Muscle of arm (tissue), 12 donors: ENCODE measurements around the gene HELZ. TPM values are rescaled to one million over a fixed set of nuclear protein-coding genes. Genes with fewer than 3 reads are reported as not detected.

Source experiments
- DNase-seq: peaks from one replicate; pipeline ENCODE4 v3.0.0-alpha.2; 2013
- polyA plus RNA-seq, 12 donors: library from polyadenylated mRNA; unstranded; fragments of 120-200 nt; gene quantifications; one replicate each; pipeline ENCODE4 v1.2.1, GENCODE V29; 2013; ENCODE audit not compliant: insufficient read length in 12 of 12

HELZ gene
- polyA plus RNA-seq, 12 donors = 21.2 to 30.3 (median 25.7) TPM; not detected in 1

- no peak for DNase-seq
Measured at GRCh38 chr17:67239597-67239996, 5.4 kb downstream of the HELZ start.

DNA sequence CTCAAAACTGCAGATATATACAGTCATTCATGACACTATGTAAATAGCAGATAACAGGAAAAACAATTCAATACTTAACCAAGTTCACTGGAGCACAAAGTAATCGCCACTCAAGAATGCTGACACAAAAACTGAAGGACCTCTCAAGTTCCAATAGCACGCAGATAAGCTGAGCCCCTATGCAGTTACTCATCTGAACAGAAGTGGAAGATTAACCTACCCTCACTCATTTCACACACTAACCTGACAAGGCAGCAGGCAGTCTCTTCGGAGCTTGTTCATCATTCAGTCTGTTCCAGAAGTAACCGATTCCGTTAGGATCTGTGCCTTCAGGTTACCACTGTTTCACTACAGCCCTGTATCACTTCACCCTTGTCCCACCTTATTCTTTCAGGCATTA lies 6.0 kb downstream of the HELZ start:
- DNase-seq = no peak

DNA sequence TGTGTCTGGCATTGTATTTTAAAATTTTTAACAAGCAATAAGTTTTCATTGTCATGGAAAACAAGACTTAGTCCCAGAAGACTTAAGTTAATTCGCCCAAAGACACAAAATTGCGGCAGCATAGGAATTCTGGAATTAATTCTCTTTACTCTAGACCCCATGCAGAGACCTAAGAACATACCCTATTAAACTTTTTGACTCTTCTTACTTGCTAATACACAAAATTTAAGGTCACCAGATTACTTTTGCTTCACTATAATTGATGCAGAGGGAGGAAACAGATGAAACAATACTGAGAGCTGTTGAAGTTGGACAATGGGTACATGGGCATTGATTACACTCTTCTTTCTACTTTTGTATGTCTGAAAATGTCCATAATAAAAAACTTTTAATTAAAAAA lies 12.6 kb downstream of the HELZ start:
- DNase-seq = no peak

- no peak for DNase-seq
Measured at GRCh38 chr17:67229109-67229955, 15.7 kb downstream of the HELZ start.

DNA sequence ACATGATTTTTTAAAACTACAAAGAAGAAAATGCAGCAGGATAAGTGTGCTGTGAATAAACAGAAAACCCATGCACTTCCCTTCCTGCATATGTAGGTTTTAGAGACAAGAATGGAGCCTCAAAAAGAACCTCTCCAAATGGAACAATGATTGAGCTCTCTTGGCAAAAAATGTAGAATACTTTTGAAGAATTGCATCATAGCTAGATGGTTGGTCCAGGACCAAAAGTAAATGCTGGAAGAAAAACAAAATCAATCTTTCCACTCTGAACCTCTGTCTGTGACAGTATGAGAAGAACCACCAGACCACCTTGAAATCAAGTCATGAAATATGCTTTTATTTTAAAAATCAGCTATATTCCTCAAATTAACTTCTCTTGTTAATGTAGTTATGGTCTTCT lies 17.5 kb downstream of the HELZ start:
- no peak for DNase-seq

DNA sequence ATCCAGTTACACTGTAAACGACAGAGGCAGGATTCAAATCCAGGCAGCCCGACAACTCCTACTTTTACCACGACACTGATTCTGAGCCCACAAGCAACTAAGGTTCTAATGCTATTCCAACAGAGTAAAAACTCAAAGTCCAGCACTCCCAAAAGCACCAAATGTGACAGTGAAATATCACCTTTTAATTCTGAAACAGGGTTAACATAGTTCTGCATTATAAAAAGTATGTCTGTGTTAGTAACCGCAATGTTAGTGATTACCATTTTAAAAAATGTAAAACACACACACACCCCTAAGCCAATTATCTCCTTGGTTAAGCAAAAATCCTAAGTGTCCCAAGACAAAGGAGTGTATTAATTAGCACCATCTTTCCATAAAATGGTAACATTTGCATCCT lies 19.7 kb downstream of the HELZ start:
- DNase-seq = no peak

GRCh38 chr17:67224736-67225135 lies 20.3 kb downstream of the HELZ start:
- no peak for DNase-seq

DNA sequence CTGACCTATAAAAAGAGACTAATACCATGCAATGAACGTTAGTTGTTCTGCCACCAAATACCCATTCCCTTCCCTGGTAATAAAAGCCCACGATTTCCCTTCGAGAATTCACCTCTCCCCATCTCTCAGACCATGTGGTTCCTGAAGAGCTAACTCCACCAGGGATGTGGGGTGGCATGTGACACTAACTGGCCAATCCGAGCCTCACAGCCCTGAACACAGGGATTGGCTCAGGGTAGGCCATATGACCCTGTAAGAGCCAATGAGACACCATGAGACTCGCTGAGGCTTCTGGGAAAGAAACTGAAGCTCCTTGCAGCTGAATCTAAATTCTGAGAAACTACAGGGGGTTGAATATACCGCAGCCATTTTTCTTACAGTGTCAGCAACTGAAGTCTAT lies 21.1 kb downstream of the HELZ start:
- no peak for DNase-seq

- DNase-seq = peak; percentile 69
Measured at GRCh38 chr17:67221062-67221998, 23.7 kb downstream of the HELZ start.

DNA sequence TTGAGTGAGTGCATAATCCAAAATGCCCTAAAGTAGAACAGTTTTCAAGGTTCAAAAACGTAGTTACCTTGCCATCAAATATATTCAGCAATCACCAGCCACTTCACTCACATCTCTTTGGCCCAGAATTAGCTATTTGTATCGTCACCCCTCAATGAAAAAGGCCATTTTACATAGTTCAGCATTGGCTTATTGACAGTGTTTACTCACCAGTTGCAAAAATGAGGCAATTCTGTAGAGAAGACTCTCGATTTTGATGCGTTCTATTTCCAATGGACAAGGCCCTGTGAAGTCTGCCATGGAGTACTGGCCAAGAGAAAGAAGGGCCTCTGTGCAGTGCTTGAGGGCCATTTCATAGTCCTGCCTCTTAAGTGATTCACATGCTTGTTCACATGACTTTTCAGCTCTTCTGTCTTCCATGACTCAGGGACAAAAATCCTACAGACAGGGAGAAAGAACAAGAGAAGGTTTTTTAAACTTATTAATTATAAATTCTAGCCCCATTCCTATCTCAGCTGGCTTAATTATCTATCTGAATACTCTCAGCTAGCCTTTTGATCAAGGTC lies 26.5 kb downstream of the HELZ start:
- no peak for DNase-seq

DNA sequence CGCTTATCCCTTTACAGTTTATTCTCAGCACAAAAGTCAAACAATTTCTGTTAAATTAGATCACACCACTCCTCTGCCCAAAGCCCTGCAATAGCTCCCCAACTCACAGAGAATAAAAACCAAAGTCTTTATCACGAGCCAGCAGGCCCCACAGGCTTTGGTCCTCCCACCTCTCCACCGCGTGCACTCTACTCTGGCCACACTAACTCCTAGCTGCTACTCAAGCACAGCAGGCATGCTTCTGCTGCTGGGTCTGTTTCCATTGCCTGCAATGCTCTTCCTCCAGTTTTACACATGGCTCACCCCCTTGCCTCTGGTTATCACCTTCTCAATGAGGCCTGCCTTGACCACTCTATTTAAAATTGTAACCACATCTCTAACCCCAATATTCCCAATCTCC lies 27.6 kb downstream of the HELZ start:
- no peak for DNase-seq

GRCh38 chr17:67216578-67217320 lies 28.2 kb downstream of the HELZ start:
- DNase-seq = no peak

- DNase-seq = no peak
Measured at GRCh38 chr17:67215991-67216421, 29.0 kb downstream of the HELZ start.

GRCh38 chr17:67212714-67213417 lies 32.1 kb downstream of the HELZ start:
- DNase-seq = no peak

DNA sequence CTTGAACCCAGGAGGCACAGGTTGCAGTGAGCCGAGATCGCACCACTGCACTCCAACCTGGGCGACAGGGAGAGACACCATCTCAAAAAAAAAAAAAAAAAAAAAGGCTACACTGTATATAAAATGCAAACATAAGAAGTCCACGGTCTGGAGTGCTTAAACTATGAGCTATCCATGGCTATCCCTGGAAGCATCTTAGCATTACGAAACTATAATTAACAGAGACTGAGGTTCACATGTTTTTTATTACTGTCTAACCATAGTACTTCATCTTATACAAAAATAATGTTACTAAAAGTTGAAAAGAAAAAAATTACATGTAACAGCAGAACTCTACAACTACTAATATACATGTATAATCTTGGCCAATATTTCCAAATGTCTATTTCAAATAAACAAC lies 32.8 kb downstream of the HELZ start:
- no peak for DNase-seq

- DNase-seq = no peak
Measured at GRCh38 chr17:67211742-67212141, 33.3 kb downstream of the HELZ start.

- DNase-seq = no peak
Measured at GRCh38 chr17:67210915-67211314, 34.1 kb downstream of the HELZ start.

DNA sequence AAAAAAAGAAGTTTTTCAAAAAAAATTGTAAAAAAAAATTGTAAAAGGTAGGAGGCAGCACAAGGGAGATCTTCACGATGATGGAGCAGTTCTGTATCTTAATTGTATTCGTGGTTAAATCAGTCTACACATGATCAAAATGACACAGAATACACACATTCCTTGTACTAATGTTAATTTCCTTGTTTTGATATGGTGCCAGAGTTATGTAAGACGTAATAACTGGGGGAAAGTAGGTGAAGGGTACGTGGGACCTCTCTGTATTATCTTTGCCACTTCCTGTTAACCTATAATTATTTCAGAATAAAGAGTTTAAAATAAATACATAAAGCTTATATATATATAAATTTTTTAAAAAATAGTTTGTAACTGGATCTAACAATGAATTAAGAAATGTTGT lies 36.8 kb downstream of the HELZ start:
- no peak for DNase-seq

- no peak for DNase-seq
Measured at GRCh38 chr17:67203818-67204217, 41.2 kb downstream of the HELZ start.

- DNase-seq = no peak
Measured at GRCh38 chr17:67202503-67202902, 42.5 kb downstream of the HELZ start.

GRCh38 chr17:67200727-67201301 lies 44.2 kb downstream of the HELZ start:
- no peak for DNase-seq
